Nephron progenitor cell (in vitro differentiated cells): ENCODE data around the gene LRRTM1.

Experiments used
- DNase-seq: peaks from one replicate; pipeline ENCODE4 v3.0.0; 2021
- H3K27ac Mint-ChIP-seq: 2 replicates; pipeline ENCODE4 v1.8.0; 2021; ENCODE audit warnings: mild to moderate bottlenecking, moderate library complexity, mixed read lengths
- H3K27me3 Mint-ChIP-seq: 2 replicates; pipeline ENCODE4 v1.8.0; 2021; ENCODE audit warnings: mild to moderate bottlenecking, low read depth, mixed read lengths; ENCODE audit not compliant: poor library complexity
- H3K36me3 Mint-ChIP-seq: 2 replicates; pipeline ENCODE4 v1.8.0; 2021; ENCODE audit warnings: low read depth, mixed read lengths
- H3K4me1 Mint-ChIP-seq: 2 replicates; pipeline ENCODE4 v1.8.0; 2021; ENCODE audit warnings: mixed read lengths
- H3K4me3 Mint-ChIP-seq: 2 replicates; pipeline ENCODE4 v1.8.0; 2021; ENCODE audit warnings: mild to moderate bottlenecking, moderate library complexity, mixed read lengths
- H3K9me3 Mint-ChIP-seq: 2 replicates; pipeline ENCODE4 v1.8.0; 2021; ENCODE audit warnings: mild to moderate bottlenecking, moderate library complexity, mixed read lengths
- CTCF ChIP-seq: fragments of 200-600 bp; sonication (generic); IDR thresholded peaks from 2 replicates; pipeline ENCODE4 v1.5.0; 2021; ENCODE audit warnings: antibody characterized with exemption

The LRRTM1 gene

GRCh38 chr2:80338794-80339193 is 34.2 kb upstream of the LRRTM1 start:
- no peak overlapping the region for H3K4me3 Mint-ChIP-seq
- no peaks in the 10 kb centered on the region for H3K36me3 Mint-ChIP-seq
- no peak for TF ChIP-seq CTCF
- DNase-seq, result no peak
- no peaks in the 10 kb centered on the region for H3K27me3 Mint-ChIP-seq
- no peak overlapping the region for H3K27ac Mint-ChIP-seq
- H3K4me1 Mint-ChIP-seq, result no peaks in the 10 kb centered on the region
- H3K9me3 Mint-ChIP-seq, result no peaks in the 10 kb centered on the region

- peaks cover 10% of the 10 kb centered on the region for H3K4me1 Mint-ChIP-seq
- no peaks in the 10 kb centered on the region for H3K27me3 Mint-ChIP-seq
- H3K4me3 Mint-ChIP-seq, result no peak overlapping the region
- H3K9me3 Mint-ChIP-seq, result no peaks in the 10 kb centered on the region
- no peak for DNase-seq
- no peak overlapping the region for H3K27ac Mint-ChIP-seq
- H3K36me3 Mint-ChIP-seq, result no peaks in the 10 kb centered on the region
- no peak for TF ChIP-seq CTCF
Measured at GRCh38 chr2:80335411-80335810, 30.9 kb upstream of the LRRTM1 start.

- DNase-seq, result no peak
- peaks cover 10% of the 10 kb centered on the region for H3K4me1 Mint-ChIP-seq
- no peaks in the 10 kb centered on the region for H3K36me3 Mint-ChIP-seq
- no peak overlapping the region for H3K27ac Mint-ChIP-seq
- TF ChIP-seq CTCF, result no peak
- H3K9me3 Mint-ChIP-seq, result no peaks in the 10 kb centered on the region
- H3K27me3 Mint-ChIP-seq, result no peaks in the 10 kb centered on the region
- no peak overlapping the region for H3K4me3 Mint-ChIP-seq
Measured at GRCh38 chr2:80333886-80334285, 29.3 kb upstream of the LRRTM1 start.

- peaks cover 26% of the 10 kb centered on the region for H3K4me1 Mint-ChIP-seq
- TF ChIP-seq CTCF, result no peak
- no peaks in the 10 kb centered on the region for H3K27me3 Mint-ChIP-seq
- DNase-seq, result no peak
- H3K27ac Mint-ChIP-seq, result no peak overlapping the region
- no peak overlapping the region for H3K4me3 Mint-ChIP-seq
- no peaks in the 10 kb centered on the region for H3K9me3 Mint-ChIP-seq
- no peaks in the 10 kb centered on the region for H3K36me3 Mint-ChIP-seq
Measured at GRCh38 chr2:80330527-80331450, 26.2 kb upstream of the LRRTM1 start.

- Mint-ChIP-seq H3K36me3 (no peaks in the 10 kb centered on the region), H3K9me3 (no peaks in the 10 kb centered on the region), H3K4me1 (peaks cover 28% of the 10 kb centered on the region)
Measured at GRCh38 chr2:80329491-80329890, 24.9 kb upstream of the LRRTM1 start.

More at GRCh38 chr2:80329491-80329890, 24.9 kb upstream of the LRRTM1 start:
- no peak overlapping the region for H3K27ac Mint-ChIP-seq
- H3K4me3 Mint-ChIP-seq, result no peak overlapping the region
- no peaks in the 10 kb centered on the region for H3K27me3 Mint-ChIP-seq
- no peak for DNase-seq
- no peak for TF ChIP-seq CTCF
